Measurements from ENCODE around the gene KIF14.
"Not testable (repeated sequence)": the region's sequence is repeated elsewhere in the genome, so short reads cannot be mapped to it uniquely, and the experiment has no call there.

Gene KIF14

GRCh38 chr1:200638073-200638472 is 17.5 kb upstream of the KIF14 start:
- no peak for TF ChIP-seq CTCF (IDR thresholded peaks at IDR 0.05; ENCODE audit: unreplicated experiment in 3 of 3)
- Mint-ChIP-seq H3K4me1 (no peaks in the 10 kb centered on the region), H3K36me3 (ENCODE audit: low read depth) (peaks cover 20% of the 10 kb centered on the region), H3K9me3 (no peaks in the 10 kb centered on the region), H3K27ac (no peak overlapping the region), H3K4me3 (no peak overlapping the region), H3K27me3 (ENCODE audit: low read depth) (no peaks in the 10 kb centered on the region)

GRCh38 chr1:200636681-200637080 is 16.1 kb upstream of the KIF14 start:
- H3K36me3 Mint-ChIP-seq (ENCODE audit: low read depth): peaks cover 16% of the 10 kb centered on the region
- no peak overlapping the region for H3K27ac Mint-ChIP-seq
- TF ChIP-seq CTCF (IDR thresholded peaks at IDR 0.05; ENCODE audit: unreplicated experiment in 3 of 3): no peak
- H3K4me3 Mint-ChIP-seq: no peak overlapping the region
- H3K9me3 Mint-ChIP-seq: no peaks in the 10 kb centered on the region
- no peaks in the 10 kb centered on the region for H3K27me3 Mint-ChIP-seq (ENCODE audit: low read depth)
- no peaks in the 10 kb centered on the region for H3K4me1 Mint-ChIP-seq

- TF ChIP-seq CTCF (IDR thresholded peaks at IDR 0.05; ENCODE audit: unreplicated experiment in 3 of 3): no peak
- H3K27ac Mint-ChIP-seq: no peak overlapping the region
- H3K9me3 Mint-ChIP-seq: no peaks in the 10 kb centered on the region
- no peaks in the 10 kb centered on the region for H3K27me3 Mint-ChIP-seq (ENCODE audit: low read depth)
- H3K36me3 Mint-ChIP-seq (ENCODE audit: low read depth): peaks cover 6% of the 10 kb centered on the region
- no peak overlapping the region for H3K4me3 Mint-ChIP-seq
- H3K4me1 Mint-ChIP-seq: no peaks in the 10 kb centered on the region
Measured at GRCh38 chr1:200634261-200635122, 13.9 kb upstream of the KIF14 start.

- TF ChIP-seq CTCF (IDR thresholded peaks at IDR 0.05; ENCODE audit: unreplicated experiment in 3 of 3): no peak
- H3K27ac Mint-ChIP-seq: no peak overlapping the region
- no peaks in the 10 kb centered on the region for H3K4me1 Mint-ChIP-seq
- no peak overlapping the region for H3K4me3 Mint-ChIP-seq
- no peaks in the 10 kb centered on the region for H3K27me3 Mint-ChIP-seq (ENCODE audit: low read depth)
- H3K9me3 Mint-ChIP-seq: no peaks in the 10 kb centered on the region
- H3K36me3 Mint-ChIP-seq (ENCODE audit: low read depth): no peaks in the 10 kb centered on the region
Measured at GRCh38 chr1:200631375-200631774, 10.8 kb upstream of the KIF14 start.

- H3K36me3 Mint-ChIP-seq (ENCODE audit: low read depth); H3K9me3 Mint-ChIP-seq; H3K27ac Mint-ChIP-seq; H3K4me1 Mint-ChIP-seq; H3K27me3 Mint-ChIP-seq (ENCODE audit: low read depth); H3K4me3 Mint-ChIP-seq: not testable (repeated sequence)
Measured at GRCh38 chr1:200630515-200630899, 10.0 kb upstream of the KIF14 start.

- Mint-ChIP-seq H3K9me3 (no peaks in the 10 kb centered on the region), H3K27me3 (ENCODE audit: low read depth) (no peaks in the 10 kb centered on the region), H3K36me3 (ENCODE audit: low read depth) (no peaks in the 10 kb centered on the region), H3K4me3 (no peak overlapping the region), H3K27ac (no peak overlapping the region), H3K4me1 (no peaks in the 10 kb centered on the region)
- no peak for TF ChIP-seq CTCF (IDR thresholded peaks at IDR 0.05; ENCODE audit: unreplicated experiment in 3 of 3)
Measured at GRCh38 chr1:200629876-200630514, 9.4 kb upstream of the KIF14 start.

Data from nephron (organoid).